HG02852 (cell line): ENCODE results near the gene OSCP1.

Experiments
- ATAC-seq: cut with Tn5 transposase; IDR thresholded peaks from one replicate; pipeline ENCODE4 v1.9.1; 2021; ENCODE audit warnings: mild to moderate bottlenecking, moderate library complexity; ENCODE audit not compliant: unreplicated experiment

Gene OSCP1

GRCh38 chr1:36406440-36406839, 43.8 kb downstream of the OSCP1 start:
- no peak for ATAC-seq

GRCh38 chr1:36402504-36402890, 47.8 kb downstream of the OSCP1 start:
- ATAC-seq: no peak

- ATAC-seq: no peak
Measured at GRCh38 chr1:36401602-36402503, 48.4 kb downstream of the OSCP1 start.

DNA sequence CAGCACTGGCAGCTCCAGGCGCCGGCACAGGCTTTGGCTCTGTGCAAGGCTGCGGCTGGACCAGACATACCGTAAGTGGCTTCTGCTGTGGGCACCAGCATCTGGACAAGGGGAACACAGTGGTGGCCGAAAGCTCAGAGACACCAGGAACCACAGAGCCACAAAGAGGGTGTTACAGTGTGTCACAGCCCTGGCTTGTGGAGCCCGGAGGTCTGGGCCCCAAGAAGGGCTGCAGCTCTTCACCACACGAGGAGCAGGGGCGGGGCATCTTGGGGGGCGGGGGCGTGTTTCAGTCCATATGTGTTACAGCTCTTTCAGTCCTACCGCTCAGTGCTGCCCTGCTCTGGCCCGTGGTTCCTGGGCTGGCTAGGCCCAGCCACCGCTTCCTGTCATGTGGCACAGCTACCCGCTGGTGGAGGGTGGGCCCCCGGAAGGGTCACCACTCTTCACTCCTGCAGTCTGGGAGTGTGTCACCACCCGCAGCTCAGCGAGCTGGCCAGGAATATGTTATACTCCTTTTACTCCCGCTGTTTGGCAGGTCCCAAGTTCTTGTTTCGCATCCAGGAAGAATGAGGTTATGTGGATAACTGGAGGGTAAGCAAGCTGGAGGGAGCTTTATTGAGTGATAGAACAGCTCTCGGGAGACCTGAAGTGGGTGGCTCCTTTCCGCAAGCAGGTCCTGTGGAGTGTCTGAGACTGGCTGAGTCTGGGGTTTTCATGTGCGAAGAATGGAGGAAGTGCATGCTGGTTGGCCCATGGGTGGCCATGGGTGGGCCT, 49.2 kb downstream of the OSCP1 start:
- ATAC-seq: no peak

DNA sequence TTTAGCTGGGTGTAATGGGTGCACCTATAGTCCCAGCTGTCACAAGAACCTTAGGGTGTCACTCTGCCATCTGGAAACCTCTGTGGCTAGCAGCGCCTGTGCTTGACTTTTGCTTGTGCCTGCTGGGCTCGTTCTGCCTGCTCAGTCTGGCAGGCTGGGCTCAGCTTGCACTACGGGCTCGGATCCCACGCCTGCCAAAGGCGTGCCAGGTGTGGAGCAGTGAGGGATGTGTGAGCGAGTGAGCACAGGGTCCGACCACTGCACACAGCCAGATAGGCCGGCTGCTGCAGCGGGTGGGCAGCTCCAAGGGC, 49.8 kb downstream of the OSCP1 start:
- ATAC-seq: no peak

GRCh38 chr1:36398370-36398977, 51.8 kb downstream of the OSCP1 start:
- no peak for ATAC-seq

GRCh38 chr1:36397378-36398230, 52.6 kb downstream of the OSCP1 start, which contains the start of gene LSM10:
TSS of gene LSM10 (minus strand) at chr1:36397908. CDS start at chr1:36394129, 3,779 bp downstream.
- ATAC-seq: peak; percentile 82

DNA sequence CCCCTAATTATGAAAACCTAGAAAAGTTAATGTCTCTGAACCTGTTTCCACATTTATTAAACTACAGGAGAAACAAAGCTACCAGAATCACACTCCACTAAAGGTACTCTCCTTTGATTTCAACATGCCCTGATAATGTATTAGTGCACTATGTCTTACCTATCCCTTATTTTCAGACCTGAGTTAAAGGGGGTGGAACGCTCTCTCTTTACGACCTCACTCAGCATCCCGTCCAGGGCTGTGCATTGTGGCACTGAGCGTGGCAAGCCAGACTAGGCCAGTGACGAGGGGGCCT, 53.2 kb downstream of the OSCP1 start:
- no peak for ATAC-seq

GRCh38 chr1:36396359-36396758, 53.9 kb downstream of the OSCP1 start:
- no peak for ATAC-seq

- no peak for ATAC-seq
Measured at GRCh38 chr1:36393686-36394085, 56.6 kb downstream of the OSCP1 start.

DNA sequence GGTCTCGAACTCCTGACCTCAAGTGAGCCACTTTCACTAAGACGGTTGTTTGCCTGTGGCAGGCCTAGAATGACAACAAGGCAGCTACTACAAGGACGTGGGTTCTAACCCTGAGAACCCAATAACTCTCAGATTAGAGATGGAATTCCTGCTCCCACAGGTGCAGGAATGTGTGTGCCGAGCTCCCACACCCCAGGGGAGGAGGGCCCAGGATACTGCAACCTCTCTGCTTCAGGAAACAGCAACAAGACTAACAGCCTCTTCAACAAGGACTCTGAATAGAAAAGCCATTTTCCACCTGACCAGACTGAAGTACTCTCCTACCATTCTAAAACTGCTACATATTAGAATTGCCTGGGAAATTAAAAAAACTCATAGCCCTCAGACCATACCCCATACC, 57.4 kb downstream of the OSCP1 start:
- ATAC-seq: no peak

- ATAC-seq: no peak
Measured at GRCh38 chr1:36391271-36391670, 59.0 kb downstream of the OSCP1 start.

- no peak for ATAC-seq
Measured at GRCh38 chr1:36390411-36390810, 59.8 kb downstream of the OSCP1 start.

DNA sequence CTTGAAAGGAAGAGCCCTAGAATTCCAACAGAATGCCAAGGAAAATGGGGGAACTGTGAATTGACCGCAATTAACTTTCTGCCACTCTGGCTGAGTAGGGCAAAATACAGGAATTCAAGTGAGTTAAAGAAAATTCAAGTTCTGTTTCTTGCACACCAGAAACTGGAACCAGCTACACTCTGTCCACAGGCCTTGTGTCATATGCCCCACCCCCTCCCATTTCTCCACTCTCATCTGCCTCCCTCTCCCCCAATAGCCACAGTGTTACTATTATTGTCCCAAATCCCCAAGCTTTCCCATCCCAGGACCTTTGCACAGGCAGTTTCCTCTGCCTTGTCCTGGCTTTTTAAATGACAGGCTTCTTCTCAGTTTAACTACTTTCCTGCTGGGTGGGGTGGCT, 60.3 kb downstream of the OSCP1 start:
- no peak for ATAC-seq

- no peak for ATAC-seq
Measured at GRCh38 chr1:36389261-36389660, 61.0 kb downstream of the OSCP1 start.

GRCh38 chr1:36387141-36387949, 62.9 kb downstream of the OSCP1 start:
- no peak for ATAC-seq

DNA sequence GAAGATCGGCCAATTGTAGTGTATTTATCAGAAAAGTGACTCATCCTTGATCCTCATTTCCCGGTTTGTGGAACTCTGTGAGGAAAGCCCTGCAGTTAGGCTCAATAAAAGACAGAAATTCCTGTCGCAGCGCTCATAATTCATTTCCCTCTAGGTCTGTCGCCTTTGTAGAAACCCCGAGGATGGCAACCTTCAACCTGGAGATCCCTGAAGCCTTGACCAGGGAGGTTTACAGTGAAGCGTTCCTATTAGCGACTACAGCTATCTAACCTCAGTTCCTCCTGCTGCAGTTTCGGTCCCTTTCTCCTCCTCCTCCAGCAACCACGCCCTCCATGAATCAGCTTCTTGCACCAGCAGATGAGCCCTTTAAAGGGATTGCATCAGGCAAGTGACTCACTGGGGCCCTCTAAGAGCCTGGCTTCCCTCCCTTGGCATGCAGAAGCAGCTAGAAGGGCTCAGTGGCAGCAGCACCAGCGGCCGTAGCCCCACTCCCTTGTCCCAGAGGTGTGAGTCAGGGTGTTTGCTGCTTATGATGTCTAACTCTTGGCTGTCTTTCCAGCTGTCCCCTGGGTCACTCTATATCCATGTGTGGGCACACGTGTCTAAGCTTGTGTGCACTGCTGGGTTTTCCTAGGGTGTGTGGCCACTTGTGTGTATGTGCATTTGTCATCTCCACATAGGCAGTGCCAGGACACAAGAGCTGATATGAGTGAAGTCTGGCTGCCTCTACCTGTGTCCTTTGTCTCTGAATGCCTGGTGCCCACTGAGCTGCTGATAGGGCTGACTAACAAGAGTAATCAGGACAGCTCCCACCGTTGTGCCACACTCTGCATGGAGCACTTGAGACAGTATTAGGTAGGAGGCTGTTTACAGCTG, 63.7 kb downstream of the OSCP1 start:
- peak; percentile 36 for ATAC-seq

GRCh38 chr1:36385410-36386264, 64.6 kb downstream of the OSCP1 start, which contains the start of gene STK40:
TSS of gene STK40 (minus strand) at chr1:36385924. CDS start at chr1:36361332, 24,592 bp downstream.
- peak; percentile 87 for ATAC-seq
